ENCODE data around the gene AUH. TPM values are rescaled to one million over a fixed set of nuclear protein-coding genes. Genes with fewer than 3 reads are reported as not detected.
A peak's percentile ranks its signal among the peaks of the same experiment; 100 is the strongest.

The AUH gene
- total RNA-seq, 4 donors from 2014 or later: 17.1 to 28.2 (median 20.8) TPM

- TF ChIP-seq POLR2A (IDR thresholded peaks at IDR 0.05): no peak
- TF ChIP-seq CTCF (IDR thresholded peaks at IDR 0.05 in 4 of 5, conservative IDR thresholded peaks at IDR 0.05 in 1 of 5): no peak
- no peaks in the 10 kb centered on the region for H3K27me3 ChIP-seq
- intact Hi-C loops (cut with DNase I; ENCODE audit: low total_unique reads) (loop anchor here (2.0 to 5.0 kb wide), 6 partner anchors 58 to 382 kb away; partner anchors contain the start of gene AUH), in situ Hi-C loops (cut with MboI; ENCODE audit: low sequenced_read_pairs in 4 of 4) (no loop called here)
- no peak for DNase-seq
- H3K4me3 ChIP-seq: no peak overlapping the region
- H3K36me3 ChIP-seq: no peaks in the 10 kb centered on the region
- peak overlapping the region; percentile 78 to 90 (median 84) for H3K27ac ChIP-seq
- ATAC-seq: no peak
- H3K4me1 ChIP-seq: peaks cover 58 to 62% of the 10 kb centered on the region in 2 donors
- no peaks in the 10 kb centered on the region for H3K9me3 ChIP-seq
Measured at GRCh38 chr9:91303741-91304415, 57.8 kb downstream of the AUH start.

- H3K4me3 ChIP-seq: peak overlapping the region in 2 of 4 donors; percentile 14 to 29
- no peaks in the 10 kb centered on the region for H3K9me3 ChIP-seq
- ATAC-seq (peak; percentile 91 to 92), DNase-seq (no peak)
- in situ Hi-C loops (cut with MboI; ENCODE audit: low sequenced_read_pairs in 4 of 4): no loop called here
- no peaks in the 10 kb centered on the region for H3K27me3 ChIP-seq
- peak overlapping the region; percentile 78 to 90 (median 84) for H3K27ac ChIP-seq
- peaks cover 62 to 67% of the 10 kb centered on the region in 2 donors for H3K4me1 ChIP-seq
- no peak for TF ChIP-seq POLR2A (IDR thresholded peaks at IDR 0.05)
- no peak for TF ChIP-seq CTCF (IDR thresholded peaks at IDR 0.05 in 4 of 5, conservative IDR thresholded peaks at IDR 0.05 in 1 of 5)
- intact Hi-C loops (cut with DNase I; ENCODE audit: low total_unique reads): loop anchor here (2.0 to 5.0 kb wide), 6 partner anchors 59 to 381 kb away; partner anchors contain the start of gene AUH
- no peaks in the 10 kb centered on the region for H3K36me3 ChIP-seq
Measured at GRCh38 chr9:91302831-91303230, 58.9 kb downstream of the AUH start.

- Histone ChIP-seq H3K27ac (peak overlapping the region; percentile 78 to 90 (median 84)), H3K9me3 (no peaks in the 10 kb centered on the region), H3K36me3 (peaks cover 0 to 4% of the 10 kb centered on the region in 2 donors), H3K27me3 (no peaks in the 10 kb centered on the region), H3K4me1 (peaks cover 61 to 68% of the 10 kb centered on the region in 2 donors), H3K4me3 (no peak overlapping the region)
- intact Hi-C loops (cut with DNase I; ENCODE audit: low total_unique reads): loop anchor here (5.0 kb wide), 4 partner anchors 61 to 379 kb away; partner anchors contain the start of gene AUH
- in situ Hi-C loops (cut with MboI; ENCODE audit: low sequenced_read_pairs in 4 of 4): no loop called here
- ATAC-seq (peak; percentile 34 to 42), DNase-seq (no peak)
- TF ChIP-seq CTCF (IDR thresholded peaks at IDR 0.05 in 4 of 5, conservative IDR thresholded peaks at IDR 0.05 in 1 of 5) (no peak), POLR2A (IDR thresholded peaks at IDR 0.05) (no peak)
Measured at GRCh38 chr9:91301161-91301560, 60.6 kb downstream of the AUH start.

GRCh38 chr9:91298311-91298710 is 63.4 kb downstream of the AUH start:
- H3K27me3 ChIP-seq: no peaks in the 10 kb centered on the region
- TF ChIP-seq POLR2A (IDR thresholded peaks at IDR 0.05): peak in 1 of 2 donors; percentile 11
- no peak for TF ChIP-seq CTCF (IDR thresholded peaks at IDR 0.05 in 4 of 5, conservative IDR thresholded peaks at IDR 0.05 in 1 of 5)
- no peak for DNase-seq
- no peak for ATAC-seq
- peak overlapping the region in 3 of 4 donors; percentile 7 to 90 (median 24) for H3K27ac ChIP-seq
- H3K4me1 ChIP-seq: peaks cover 34 to 40% of the 10 kb centered on the region in 2 donors
- H3K9me3 ChIP-seq: no peaks in the 10 kb centered on the region
- in situ Hi-C loops (cut with MboI; ENCODE audit: low sequenced_read_pairs in 4 of 4) (no loop called here), intact Hi-C loops (cut with DNase I; ENCODE audit: low total_unique reads) (no loop called here)
- no peak overlapping the region for H3K4me3 ChIP-seq
- peaks cover 3 to 29% of the 10 kb centered on the region in 2 donors for H3K36me3 ChIP-seq
